Measurements from ENCODE around the gene TOX3. TPM values are rescaled to one million over a fixed set of nuclear protein-coding genes. Genes with fewer than 3 reads are reported as not detected.

TOX3 gene
- total and polyA plus RNA-seq, 2 of the 13 experiments (the other 11 are each of a cell fraction or from before 2014, with no cell fraction given), result 14.5 to 98.6 TPM

GRCh38 chr16:52578007-52578828 is 31.3 kb upstream of the TOX3 start (continued):
- TF ChIP-seq ZNF281 (CRISPR knock-in tag; IDR thresholded peaks at IDR 0.05; ENCODE audit: borderline replicate concordance) (peak; percentile 8), RFX1 (IDR thresholded peaks at IDR 0.05) (no peak), ZKSCAN5 (CRISPR knock-in tag; IDR thresholded peaks at IDR 0.05) (no peak), GLMP (CRISPR knock-in tag; IDR thresholded peaks at IDR 0.05; ENCODE audit: borderline replicate concordance) (no peak), ZNF33B (CRISPR knock-in tag; IDR thresholded peaks at IDR 0.05) (no peak), SUZ12 (IDR thresholded peaks at IDR 0.05; ENCODE audit: low read depth, low read length) (no peak), KDM3A (CRISPR knock-in tag; IDR thresholded peaks at IDR 0.05; ENCODE audit: low read depth) (0 out of 2 replicates have a peak, but pooled peaks have one; percentile 61), ZFAT (CRISPR knock-in tag; conservative IDR thresholded peaks at IDR 0.05) (no peak), E2F1 (CRISPR knock-in tag; IDR thresholded peaks at IDR 0.05) (no peak), KMT2A (CRISPR knock-in tag; IDR thresholded peaks at IDR 0.05) (no peak), CEBPB (IDR thresholded peaks at IDR 0.05; ENCODE audit: borderline replicate concordance, low read depth, low read length) (0 out of 2 replicates have a peak, but pooled peaks have one; percentile 59), ZBTB7B (CRISPR knock-in tag; IDR thresholded peaks at IDR 0.05) (no peak), ZMAT3 (CRISPR knock-in tag; conservative IDR thresholded peaks at IDR 0.05) (peak; percentile 55; the same call in 1 of the 2 replicates), EP300 (IDR thresholded peaks at IDR 0.05; ENCODE audit: low read depth in 2 of 2, low read length in 2 of 2) (peak in 1 of 2 experiments; percentile 90; a peak in 2 of 4 replicates), EP300 (CRISPR knock-in tag; IDR thresholded peaks at IDR 0.05; ENCODE audit: borderline replicate concordance) (no peak; the same call in 1 of the 2 replicates), ZNF614 (CRISPR knock-in tag; IDR thresholded peaks at IDR 0.05; ENCODE audit: borderline replicate concordance) (peak; percentile 37; the same call in 1 of the 2 replicates), MED1 (CRISPR knock-in tag; IDR thresholded peaks at IDR 0.05) (peak; percentile 95), ZSCAN9 (CRISPR knock-in tag; IDR thresholded peaks at IDR 0.05; ENCODE audit: borderline replicate concordance) (peak; percentile 53), ARNTL (CRISPR knock-in tag; IDR thresholded peaks at IDR 0.05) (peak; percentile 27; the same call in 1 of the 2 replicates), DMAP1 (CRISPR knock-in tag; IDR thresholded peaks at IDR 0.05) (peak; percentile 42; the same call in 1 of the 2 replicates), ZNF850 (CRISPR knock-in tag; conservative IDR thresholded peaks at IDR 0.05) (no peak), ZNF549 (CRISPR knock-in tag; IDR thresholded peaks at IDR 0.05) (no peak), ZFYVE20 (CRISPR knock-in tag; IDR thresholded peaks at IDR 0.05; ENCODE audit: borderline replicate concordance, low read depth) (no peak), BHLHE40 (IDR thresholded peaks at IDR 0.05; ENCODE audit: low read length) (peak; percentile 71), ZBTB46 (CRISPR knock-in tag; IDR thresholded peaks at IDR 0.05; ENCODE audit: borderline replicate concordance) (no peak)
